Left renal cortex interstitium (tissue), 4 donors: ENCODE data around the gene C12orf42. TPM values are rescaled to one million over a fixed set of nuclear protein-coding genes. Genes with fewer than 3 reads are reported as not detected.
"Not testable (repeated sequence)": the region's sequence is repeated elsewhere in the genome, so short reads cannot be mapped to it uniquely, and the experiment has no call there.

Experiments
- DNase-seq, 4 donors: peaks; one replicate each; pipeline ENCODE4 v3.0.0-alpha.2; 2013; ENCODE audit warnings: low read depth in 4 of 4, low spot score in 2 of 4, missing footprints in 1 of 4
- polyA plus RNA-seq, 4 donors: library from polyadenylated mRNA; unstranded; fragments of 120-200 nt; gene quantifications; one replicate each; pipeline ENCODE4 v1.2.1, GENCODE V29; 2013; ENCODE audit not compliant: insufficient read length in 4 of 4

The C12orf42 gene
- polyA plus RNA-seq, 4 donors: 0.09 to 0.38 (median 0.20) TPM; not detected in 1

GRCh38 chr12:103425674-103426073, 70.1 kb downstream of the C12orf42 start:
- not testable (repeated sequence) for DNase-seq

- DNase-seq: not testable (repeated sequence)
These were observed 70.8 kb downstream of the C12orf42 start for GRCh38 chr12:103424849-103425586.

- DNase-seq: peak in 1 of 4 donors; percentile 21
These were observed 72.3 kb downstream of the C12orf42 start for GRCh38 chr12:103423516-103423910.

GRCh38 chr12:103422746-103423515, 72.8 kb downstream of the C12orf42 start:
- DNase-seq: peak; percentile 45 to 56 (median 52)

GRCh38 chr12:103422328-103422727, 73.4 kb downstream of the C12orf42 start:
- DNase-seq: no peak

GRCh38 chr12:103421402-103421801, 74.4 kb downstream of the C12orf42 start:
- no peak for DNase-seq

- DNase-seq: no peak
These were observed 80.1 kb downstream of the C12orf42 start for GRCh38 chr12:103415681-103416080.

- DNase-seq: no peak
These were observed 94.3 kb downstream of the C12orf42 start for GRCh38 chr12:103401421-103401820.

GRCh38 chr12:103399986-103400385, 95.8 kb downstream of the C12orf42 start:
- no peak for DNase-seq

- DNase-seq: no peak
These were observed 98.2 kb downstream of the C12orf42 start for GRCh38 chr12:103397536-103397935.

GRCh38 chr12:103392722-103393121, 103.0 kb downstream of the C12orf42 start:
- DNase-seq: no peak

- no peak for DNase-seq
These were observed 104.7 kb downstream of the C12orf42 start for GRCh38 chr12:103391103-103391502.

GRCh38 chr12:103387385-103387784, 108.4 kb downstream of the C12orf42 start:
- no peak for DNase-seq

- no peak for DNase-seq
These were observed 109.3 kb downstream of the C12orf42 start for GRCh38 chr12:103386451-103386850.

GRCh38 chr12:103382736-103383346, 112.9 kb downstream of the C12orf42 start:
- no peak for DNase-seq

GRCh38 chr12:103382119-103382518, 113.6 kb downstream of the C12orf42 start:
- DNase-seq: no peak

GRCh38 chr12:103379670-103380069, 116.1 kb downstream of the C12orf42 start:
- no peak for DNase-seq

- no peak for DNase-seq
These were observed 122.7 kb downstream of the C12orf42 start for GRCh38 chr12:103373088-103373523.

- no peak for DNase-seq
These were observed 125.8 kb downstream of the C12orf42 start for GRCh38 chr12:103369929-103370328.

- DNase-seq: no peak
These were observed 127.6 kb downstream of the C12orf42 start for GRCh38 chr12:103368167-103368566.

- DNase-seq: no peak
These were observed 141.4 kb downstream of the C12orf42 start for GRCh38 chr12:103354403-103354802.
